Stromal cell of bone marrow (primary cell): Measurements from ENCODE around the gene CRKL.

Experiments used
- DNase-seq: peaks from one replicate; pipeline ENCODE4 v3.0.0-alpha.2; 2012; ENCODE audit warnings: low read depth

Gene CRKL

DNA sequence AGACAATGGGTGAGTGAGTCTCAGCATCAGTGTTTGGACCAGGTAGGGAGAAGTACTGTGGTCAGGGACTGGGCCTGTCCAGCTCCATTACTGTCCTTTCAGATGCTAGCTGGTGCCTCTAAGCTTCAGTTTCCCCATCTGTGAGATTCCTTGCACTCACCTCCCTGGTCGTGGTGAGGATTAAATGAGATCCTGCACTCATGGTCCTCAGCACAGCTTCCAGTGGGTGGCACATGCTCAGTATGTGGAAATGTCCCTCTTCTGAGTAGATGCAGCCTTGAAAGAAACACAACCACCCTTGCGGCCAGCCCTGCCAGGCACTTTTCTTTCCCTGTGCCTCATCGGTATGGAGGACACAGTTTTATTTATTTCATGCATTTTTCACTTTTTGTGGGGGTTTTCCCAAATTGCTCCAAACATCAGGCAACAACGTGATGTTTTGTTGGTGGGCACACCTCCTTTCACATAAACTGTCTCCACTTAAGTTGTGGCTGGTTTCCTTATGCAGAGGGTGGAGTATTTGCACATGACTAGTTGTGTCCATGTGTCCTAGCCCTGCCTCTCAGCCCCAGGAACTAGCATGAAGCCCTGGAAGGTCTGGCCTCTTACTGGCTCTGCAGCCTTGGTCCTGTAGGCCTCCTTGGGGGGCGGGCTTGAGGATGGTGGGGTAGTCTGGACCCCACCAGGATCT lies 66.0 kb downstream of the CRKL start:
- DNase-seq: no peak

DNA sequence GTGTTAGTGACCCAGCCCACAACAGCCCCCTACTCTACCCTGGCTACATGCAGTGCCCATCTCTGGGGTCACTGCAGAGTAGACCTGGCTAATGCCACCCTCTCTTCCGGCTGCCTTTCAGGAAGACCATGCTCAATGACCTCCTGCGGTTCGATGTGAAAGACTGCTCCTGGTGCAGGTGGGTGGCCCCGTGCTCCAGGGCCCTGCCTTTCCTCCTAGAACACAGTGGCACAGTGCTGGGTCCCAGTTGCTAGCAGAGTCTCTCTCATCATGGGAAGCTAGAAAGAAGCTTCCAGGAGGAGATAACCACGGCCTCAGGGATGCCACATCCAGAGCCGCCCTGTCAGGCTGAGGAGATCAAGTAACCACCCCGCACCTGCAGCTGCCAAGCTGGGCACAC lies 68.5 kb downstream of the CRKL start:
- no peak for DNase-seq

DNA sequence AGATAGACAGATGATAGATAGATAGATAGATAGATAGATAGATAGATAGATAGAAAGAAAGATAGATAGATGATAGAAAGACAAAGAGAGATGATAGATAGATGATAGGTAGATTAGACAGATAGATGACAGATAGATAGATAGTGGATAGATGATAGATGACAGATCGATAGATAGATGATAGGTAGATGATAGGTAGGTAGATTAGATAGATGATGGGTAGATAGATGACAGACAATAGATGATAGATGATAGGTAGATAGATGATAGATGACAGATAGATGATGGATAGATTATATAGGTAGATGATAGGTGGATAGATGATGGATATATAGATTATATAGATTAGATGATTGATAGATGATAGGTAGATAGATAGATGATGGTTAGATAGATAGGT lies 69.2 kb downstream of the CRKL start:
- no peak for DNase-seq

DNA sequence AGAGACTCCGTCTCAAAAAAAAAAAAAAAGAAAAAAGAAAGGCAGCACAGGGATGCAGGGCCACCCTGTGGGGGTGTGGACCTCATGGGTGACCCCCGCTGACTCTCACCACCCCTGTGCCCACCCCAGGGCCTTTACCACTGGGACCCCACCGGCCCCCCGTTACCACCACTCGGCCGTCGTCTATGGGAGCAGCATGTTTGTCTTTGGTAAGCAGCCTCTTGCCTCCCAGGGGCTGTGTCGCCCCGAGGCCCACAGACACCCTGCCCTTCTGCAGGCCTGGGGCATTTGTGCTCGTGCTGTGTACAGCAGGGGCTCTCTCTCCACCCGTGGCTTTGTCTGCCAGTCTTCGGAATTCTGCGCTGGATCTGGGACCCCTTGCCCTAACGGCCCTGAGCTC lies 70.2 kb downstream of the CRKL start:
- DNase-seq: no peak

DNA sequence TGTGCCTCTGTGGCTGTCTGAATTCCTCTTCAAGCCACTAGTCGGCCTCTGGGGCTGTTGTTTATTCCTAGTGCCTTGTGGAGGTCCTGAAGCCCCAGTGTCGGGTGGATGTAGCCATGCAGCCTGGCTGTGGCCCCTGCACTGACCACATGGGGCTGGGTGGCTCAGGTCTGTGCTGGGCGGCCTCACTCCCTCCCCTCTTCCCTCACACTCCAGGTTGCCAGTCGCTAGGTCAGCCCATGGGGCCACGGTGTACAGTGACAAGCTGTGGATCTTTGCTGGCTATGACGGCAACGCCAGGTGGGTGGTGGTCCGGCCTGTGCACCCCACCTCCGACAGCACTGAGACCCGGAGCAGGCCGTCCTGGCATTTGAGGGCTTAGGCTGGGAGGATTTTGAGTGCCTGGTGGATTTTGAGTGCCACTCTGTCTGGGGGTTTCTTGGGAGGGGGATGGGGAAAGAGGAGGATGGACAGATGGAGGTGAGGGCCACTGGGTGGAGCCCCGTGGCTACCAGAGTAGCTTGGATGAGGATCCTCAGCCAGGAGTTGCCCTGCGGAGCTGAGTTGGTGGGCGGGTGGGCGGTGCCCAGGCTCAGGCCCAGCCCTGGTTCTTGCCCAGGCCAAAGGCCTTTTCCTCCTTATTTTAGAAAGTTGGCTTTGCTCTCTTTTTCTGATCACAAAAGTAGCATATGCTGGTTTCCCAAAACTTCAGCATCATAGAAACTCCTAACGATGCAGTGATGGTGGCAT lies 71.5 kb downstream of the CRKL start:
- DNase-seq: no peak

DNA sequence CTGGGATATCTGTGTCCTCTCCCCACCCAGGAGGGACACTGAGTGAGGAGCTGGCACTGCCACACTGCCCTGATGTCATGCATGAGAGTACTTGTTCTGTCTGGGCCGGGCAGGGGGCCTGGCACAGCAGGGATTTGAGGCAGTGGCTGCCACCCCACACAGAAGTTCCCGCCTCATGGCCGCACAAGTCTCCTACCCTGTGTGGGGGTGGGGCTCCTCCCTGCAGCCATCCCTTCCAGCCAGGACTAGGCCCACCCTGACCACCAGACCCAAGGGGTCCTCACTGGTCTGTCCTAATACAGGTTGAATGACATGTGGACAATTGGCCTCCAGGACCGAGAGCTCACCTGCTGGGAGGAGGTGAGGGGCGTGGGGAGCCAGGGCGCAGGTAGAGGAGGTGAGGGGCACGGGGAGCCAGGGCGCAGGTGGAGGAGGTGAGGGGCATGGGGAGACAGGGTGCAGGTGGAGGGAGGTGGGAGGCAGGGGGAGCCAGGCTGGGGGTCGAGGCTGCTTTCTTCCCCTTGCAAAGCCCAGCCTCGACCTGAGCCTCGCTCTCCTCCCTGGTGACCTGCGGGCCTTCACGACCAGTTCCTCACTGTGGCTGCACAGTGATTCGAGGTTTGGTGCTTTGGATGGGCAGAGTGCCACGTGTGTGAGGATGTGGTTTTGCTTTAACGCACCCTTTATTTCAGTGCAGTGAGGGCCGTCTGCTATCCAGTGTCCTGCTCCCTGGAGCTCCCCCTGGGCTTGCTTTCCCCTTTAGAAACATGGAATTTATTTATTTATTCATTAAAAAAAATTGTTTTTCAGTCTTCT lies 72.3 kb downstream of the CRKL start:
- DNase-seq: no peak

DNA sequence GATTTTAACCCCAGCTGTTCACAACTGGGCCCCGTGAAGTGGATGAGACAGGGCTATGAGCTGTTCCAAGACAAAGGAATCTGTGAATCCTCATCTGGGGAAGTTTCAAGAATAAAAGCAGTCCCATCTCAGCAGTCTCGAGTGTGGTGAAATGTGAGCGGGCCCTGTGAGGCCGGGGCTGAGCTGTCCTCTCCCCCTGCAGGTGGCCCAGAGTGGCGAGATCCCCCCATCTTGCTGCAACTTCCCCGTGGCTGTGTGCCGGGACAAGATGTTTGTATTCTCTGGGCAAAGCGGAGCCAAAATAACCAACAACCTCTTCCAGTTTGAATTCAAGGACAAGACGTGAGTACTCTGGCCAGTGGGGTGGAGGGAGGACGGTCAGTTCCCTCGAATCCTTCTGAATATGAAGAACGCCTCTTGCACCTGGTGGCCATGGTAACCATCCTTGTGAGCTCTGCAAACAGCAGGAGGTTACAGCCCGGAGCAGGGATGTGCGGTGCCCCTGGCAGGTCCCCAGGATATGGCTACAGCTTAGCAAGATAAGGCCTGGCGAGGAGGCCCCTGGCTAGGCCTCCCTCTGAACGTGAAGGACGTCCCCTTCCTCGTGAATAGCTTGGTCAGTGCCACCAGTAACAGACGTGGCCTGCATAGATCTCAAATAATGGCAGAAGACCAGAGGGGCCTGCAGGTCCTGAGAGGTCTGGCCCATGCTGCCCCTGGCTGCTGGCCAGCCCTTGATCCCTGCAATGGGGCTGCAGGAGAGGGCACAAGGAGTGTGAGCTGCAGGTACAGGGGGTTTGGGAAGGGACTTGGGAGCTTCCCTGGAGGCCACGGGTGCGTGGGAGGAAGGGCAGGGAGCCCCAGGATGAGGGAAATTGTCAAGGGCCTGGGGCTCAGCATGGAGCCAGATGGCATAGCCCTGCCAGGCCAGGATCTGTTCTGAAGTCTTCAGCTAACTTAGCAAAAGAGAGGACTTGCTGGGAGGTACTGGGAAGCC lies 73.3 kb downstream of the CRKL start:
- DNase-seq: no peak

DNA sequence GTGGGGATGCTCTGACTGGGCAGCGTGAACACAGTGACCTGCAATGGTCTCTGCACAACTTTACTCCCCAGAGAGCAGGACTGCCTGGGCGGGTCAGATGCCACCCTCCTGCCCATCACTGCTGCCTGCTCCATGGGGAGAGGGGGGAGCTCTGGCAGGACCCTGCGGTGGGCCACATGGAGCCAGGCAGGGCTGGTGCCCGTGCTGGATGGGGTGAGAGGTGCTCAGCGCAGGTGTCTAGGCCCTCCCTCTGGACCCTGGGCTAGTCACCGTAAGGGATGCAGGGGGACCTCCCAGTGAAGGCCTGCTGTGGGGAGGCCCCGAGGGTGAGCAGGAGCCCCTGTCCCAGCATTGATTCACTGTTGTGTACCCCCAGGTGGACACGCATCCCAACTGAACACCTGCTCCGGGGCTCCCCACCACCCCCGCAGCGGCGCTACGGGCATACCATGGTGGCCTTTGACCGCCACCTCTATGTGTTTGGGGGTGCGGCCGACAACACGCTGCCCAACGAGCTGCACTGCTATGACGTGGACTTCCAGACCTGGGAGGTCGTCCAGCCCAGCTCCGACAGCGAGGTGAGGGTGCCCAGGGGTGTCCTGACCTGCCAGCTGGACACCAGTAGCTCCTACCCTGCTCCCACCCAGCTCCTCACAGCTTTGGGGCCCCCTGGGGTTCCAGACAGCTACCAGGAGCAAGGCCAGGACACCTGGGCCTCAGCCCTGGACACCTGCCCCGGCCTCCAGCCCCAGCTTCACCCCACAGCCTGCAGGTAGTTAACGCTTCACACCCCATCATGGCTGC lies 74.2 kb downstream of the CRKL start:
- no peak for DNase-seq

DNA sequence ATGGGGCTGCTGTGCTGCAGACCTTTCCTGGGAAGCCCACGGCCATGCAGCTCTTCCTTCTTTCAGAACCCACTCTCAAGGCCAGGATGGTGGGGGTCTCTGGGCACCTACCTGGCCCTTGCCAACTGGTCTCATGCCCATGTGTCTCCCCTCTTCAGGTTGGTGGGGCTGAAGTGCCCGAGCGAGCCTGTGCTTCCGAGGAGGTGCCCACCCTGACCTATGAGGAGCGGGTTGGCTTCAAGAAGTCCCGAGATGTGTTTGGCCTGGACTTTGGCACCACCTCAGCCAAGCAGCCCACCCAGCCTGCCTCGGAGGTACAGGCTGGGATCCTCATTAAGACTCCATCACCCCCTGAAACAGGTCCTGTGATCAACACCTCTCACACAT lies 74.8 kb downstream of the CRKL start:
- no peak for DNase-seq

DNA sequence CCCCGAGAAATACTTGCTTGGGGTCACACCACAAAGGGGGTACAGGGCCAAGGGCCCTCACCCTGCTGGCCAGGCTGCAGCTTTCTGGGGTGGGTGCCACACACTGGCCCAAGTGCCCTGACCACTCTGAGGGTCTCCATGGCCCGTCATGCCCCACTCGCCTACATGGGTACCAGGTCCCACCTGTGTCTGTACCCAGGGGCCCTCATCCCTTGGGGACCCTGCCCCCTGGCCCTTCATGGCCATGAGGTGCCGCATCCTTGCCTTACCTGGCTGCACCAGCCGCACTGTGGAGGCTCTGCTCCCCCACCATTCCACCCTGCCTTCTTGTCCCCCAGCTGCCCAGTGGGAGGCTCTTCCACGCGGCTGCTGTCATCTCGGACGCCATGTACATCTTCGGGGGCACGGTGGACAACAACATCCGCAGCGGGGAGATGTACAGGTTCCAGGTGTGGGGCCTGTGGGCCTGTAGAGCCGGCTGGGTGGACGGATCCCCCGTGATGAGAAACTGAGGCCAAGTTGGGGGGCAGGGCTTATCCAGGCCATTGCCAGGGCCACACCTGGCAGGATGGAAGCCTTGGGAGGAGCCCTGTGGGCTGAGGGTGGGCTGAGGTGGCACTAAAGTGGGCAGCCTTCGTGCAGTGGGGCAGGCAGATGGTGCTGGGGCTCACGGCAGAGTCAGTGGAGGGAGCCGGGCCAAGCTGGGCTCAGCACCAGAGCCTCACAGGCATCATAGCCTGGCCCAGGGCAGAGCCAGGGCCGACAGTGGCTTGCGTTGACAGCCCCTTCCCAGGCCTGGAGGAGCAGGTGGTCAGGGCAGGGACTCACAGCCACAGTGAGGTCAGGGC lies 75.5 kb downstream of the CRKL start:
- DNase-seq: no peak

DNA sequence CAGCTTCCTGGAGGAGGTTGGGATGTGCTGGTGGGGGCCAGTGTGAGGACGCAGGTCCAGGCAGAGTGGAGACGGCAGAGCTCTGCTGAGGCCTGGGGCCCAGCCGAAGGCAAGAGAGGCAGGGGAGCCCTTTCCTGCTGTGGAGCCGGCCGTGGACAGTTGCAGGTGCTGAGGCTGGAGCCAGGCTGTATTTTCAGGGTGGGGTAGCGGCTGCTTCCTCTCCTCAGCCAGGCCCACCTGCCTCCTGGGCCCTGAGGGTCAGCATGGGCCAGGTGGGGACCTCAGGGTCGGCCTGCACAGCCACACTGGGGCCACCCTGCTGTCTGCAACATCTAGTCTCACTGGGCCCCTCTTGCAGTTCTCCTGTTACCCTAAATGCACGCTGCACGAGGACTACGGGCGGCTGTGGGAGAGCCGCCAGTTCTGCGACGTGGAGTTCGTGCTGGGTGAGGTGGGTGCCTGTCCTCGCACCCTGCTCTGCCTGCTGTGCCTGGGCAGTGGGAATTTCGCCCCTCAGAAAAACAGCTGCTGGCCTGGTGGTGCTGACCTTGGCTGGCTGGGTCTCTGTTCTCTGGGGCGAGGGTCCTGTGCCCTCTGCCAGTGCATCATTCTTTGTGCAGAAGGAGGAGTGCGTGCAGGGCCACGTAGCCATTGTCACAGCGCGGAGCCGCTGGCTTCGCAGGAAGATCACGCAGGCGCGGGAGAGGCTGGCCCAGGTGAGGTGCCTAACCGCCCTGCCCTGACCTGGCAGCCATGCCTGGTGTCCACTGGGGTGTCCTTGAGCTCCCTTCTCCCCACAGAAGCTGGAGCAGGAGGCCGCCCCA lies 76.3 kb downstream of the CRKL start:
- DNase-seq: no peak

DNA sequence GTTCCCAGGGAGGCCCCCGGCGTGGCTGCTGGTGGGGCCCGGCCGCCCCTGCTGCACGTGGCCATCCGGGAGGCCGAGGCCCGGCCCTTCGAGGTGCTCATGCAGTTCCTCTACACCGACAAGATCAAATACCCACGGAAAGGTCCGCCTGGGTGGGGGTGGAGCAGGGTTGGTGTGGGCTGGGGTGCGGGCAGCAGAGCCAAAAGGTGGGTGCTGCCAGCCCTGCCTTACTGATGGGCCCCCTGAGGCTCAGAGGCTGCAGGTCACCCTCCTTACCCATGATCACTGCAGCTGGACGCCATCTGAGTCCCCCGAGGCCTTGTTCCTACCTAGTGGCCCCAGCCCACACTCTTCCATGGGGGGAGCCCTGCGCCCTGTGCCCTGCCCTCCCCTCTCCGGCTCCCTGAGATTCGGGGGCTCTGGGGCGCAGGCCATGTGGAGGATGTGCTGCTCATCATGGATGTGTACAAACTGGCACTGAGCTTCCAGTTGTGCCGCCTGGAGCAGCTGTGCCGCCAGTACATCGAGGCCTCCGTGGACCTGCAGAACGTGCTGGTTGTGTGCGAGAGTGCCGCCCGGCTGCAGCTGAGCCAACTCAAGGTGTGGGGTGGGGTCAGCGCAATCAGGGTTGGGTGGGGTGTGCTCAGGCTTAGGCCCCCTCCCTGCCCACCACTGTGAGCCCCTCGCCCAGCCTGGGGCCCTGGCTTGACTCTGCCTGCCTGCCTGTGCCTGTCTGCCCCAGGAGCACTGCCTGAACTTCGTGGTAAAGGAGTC lies 77.1 kb downstream of the CRKL start:
- DNase-seq: no peak

DNA sequence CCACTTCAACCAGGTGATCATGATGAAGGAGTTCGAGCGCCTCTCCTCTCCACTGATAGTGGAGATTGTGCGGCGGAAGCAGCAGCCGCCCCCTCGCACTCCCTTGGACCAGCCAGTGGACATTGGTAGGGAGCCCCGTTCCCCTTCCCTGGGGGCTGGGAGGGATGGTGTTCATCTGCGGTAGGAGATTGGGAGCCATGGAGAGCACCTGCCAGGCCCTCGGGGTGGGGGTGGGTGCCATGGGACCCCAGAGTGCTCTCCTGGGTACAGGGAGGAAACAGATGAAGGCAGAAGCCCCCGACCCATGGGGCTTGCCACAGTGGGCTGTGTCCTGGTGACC lies 77.7 kb downstream of the CRKL start:
- DNase-seq: no peak

DNA sequence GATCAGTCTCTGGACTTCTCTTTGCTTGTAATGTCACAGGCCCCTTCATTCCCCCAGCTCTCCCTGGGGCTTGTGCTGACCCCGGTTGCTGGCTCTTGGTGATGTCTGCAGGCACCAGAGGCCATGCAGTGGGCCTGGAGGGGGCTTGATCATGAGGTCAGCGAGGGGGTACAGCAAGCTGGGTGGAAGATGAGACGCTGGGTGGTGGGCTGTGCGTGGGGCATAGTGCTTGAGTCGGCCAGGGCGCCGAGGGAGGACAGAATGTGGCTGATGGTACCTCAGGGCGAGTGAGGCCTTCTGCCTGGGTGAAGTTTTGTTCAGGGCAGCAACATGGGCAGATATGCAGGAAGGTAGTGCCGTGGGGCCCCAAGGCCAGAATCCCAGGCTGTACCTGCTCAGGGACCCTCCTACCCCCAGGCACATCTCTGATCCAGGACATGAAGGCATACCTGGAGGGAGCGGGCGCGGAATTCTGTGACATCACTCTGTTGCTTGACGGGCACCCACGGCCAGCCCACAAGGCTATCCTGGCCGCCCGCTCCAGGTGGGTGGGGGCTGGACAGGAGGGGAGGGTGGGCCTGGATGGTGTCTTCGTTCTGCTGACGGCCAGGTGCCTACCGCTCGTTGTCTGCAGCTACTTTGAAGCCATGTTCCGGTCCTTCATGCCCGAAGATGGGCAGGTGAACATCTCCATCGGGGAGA lies 78.3 kb downstream of the CRKL start:
- DNase-seq: no peak

DNA sequence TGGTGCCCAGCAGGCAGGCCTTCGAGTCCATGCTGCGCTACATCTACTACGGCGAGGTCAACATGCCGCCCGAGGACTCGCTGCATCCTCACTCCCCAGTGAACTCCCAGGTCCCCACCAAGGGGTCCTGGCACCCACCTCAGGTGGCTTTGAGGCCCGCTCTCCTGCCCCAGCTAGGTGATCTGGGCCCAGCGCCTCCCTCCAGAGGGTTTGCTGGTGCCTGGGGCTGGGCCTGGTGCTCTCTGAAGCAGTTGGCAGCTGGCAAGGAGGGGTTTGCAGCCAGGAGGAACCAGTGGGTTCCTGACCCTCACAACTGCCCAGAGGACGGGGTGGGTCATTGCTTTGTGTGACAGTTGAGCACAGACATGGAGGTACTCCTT lies 78.8 kb downstream of the CRKL start:
- DNase-seq: no peak

DNA sequence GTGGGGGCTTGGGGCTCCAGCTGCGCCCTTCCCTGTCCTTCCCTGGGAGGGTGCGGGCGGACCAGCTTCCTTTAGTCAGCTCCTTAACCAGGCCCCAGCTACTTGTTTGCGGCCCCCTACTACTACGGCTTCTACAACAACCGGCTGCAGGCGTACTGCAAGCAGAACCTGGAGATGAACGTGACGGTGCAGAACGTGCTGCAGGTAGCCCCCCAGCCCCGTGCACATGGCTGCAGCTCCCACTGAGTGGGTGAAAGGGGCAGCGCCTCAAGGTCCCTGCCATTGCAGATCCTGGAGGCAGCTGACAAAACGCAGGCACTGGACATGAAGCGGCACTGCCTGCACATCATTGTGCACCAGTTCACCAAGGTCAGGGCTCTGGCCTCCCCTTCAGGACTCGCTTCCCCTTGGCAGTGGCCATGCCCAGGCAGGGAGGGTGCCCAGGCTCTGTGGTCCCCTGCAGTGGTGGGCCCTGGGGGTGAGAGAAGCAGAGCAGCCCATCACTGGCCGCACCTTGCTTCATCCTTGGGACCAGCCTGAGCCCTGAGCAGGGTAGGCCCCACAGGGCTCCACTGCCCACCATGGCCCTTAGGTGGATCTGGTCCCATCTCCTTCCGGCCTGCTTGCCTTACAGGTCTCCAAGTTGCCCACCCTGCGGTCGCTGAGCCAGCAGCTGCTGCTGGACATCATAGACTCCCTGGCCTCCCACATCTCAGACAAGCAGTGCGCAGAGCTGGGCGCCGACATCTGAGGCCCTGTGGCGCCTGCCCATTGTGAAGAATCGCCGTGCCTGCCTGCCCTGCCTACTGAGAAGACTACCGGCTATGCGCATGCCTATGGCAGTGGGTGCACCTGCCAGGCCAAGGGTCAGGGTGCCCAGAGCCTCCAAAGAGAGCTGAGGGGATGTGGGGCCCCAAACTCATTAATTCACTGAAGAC lies 79.7 kb downstream of the CRKL start:
- DNase-seq: no peak
